Vagina (tissue), 2 donors: Measurements from ENCODE around the gene FOXA2. TPM values are rescaled to one million over a fixed set of nuclear protein-coding genes. Genes with fewer than 3 reads are reported as not detected.
"Not testable (repeated sequence)": the region's sequence is repeated elsewhere in the genome, so short reads cannot be mapped to it uniquely, and the experiment has no call there.

ENCODE experiments used
- DNase-seq, 2 donors: peaks; one replicate each; pipeline ENCODE4 v3.0.0-alpha.2; 2017; ENCODE audit errors: extremely low spot score in 2 of 2
- H3K27ac ChIP-seq: fragments of 200-600 bp; sonication (generic); one replicate; pipeline ENCODE4 v1.5.1; 2019
- H3K27me3 ChIP-seq: fragments of 200-600 bp; sonication (generic); one replicate; pipeline ENCODE4 v1.5.1; 2019
- H3K36me3 ChIP-seq, 2 donors: fragments of 200-600 bp; sonication (generic); one replicate each; pipeline ENCODE4 v1.5.1; 2017 to 2019
- H3K4me1 ChIP-seq: fragments of 200-600 bp; sonication (generic); one replicate; pipeline ENCODE4 v1.5.1; 2019
- H3K4me3 ChIP-seq, 2 donors: fragments of 200-600 bp; sonication (generic); 1 replicate in 1 of 2; 2 replicates in 1 of 2; pipeline ENCODE4 v1.5.1; 2016 to 2019
- H3K9me3 ChIP-seq: fragments of 200-600 bp; sonication (generic); one replicate; pipeline ENCODE4 v1.5.1; 2019
- CTCF ChIP-seq, 3 experiments: fragments of 450-650 bp in 2 of 3; fragments of 200-600 bp in 1 of 3; sonication (generic) in 1 of 3; IDR thresholded peaks; one replicate each; pipeline ENCODE4 v1.5.1; 2017 to 2019; ENCODE audit warnings: antibody characterized with exemption in 3 of 3, mild to moderate bottlenecking in 2 of 3, moderate library complexity in 2 of 3
- POLR2A ChIP-seq, 2 donors: fragments of 450-650 bp; IDR thresholded peaks; one replicate each; pipeline ENCODE4 v1.6.1; 2017; ENCODE audit warnings: antibody characterized with exemption in 2 of 2, mild to moderate bottlenecking in 2 of 2, moderate library complexity in 2 of 2
- POLR2AphosphoS5 ChIP-seq, 2 donors: sonication (generic); formaldehyde crosslinking; IDR thresholded peaks; one replicate each; pipeline ENCODE4 v1.9.0; 2017; ENCODE audit warnings: antibody characterized with exemption in 2 of 2, mild to moderate bottlenecking in 2 of 2, low read depth in 1 of 2; ENCODE audit not compliant: insufficient read depth in 1 of 2
- intact Hi-C: fragments of 100-400 bp; cut with DNase I; formaldehyde crosslinking; loops from one replicate; pipeline ENCODE4 v1.15.1; 2023
- total RNA-seq: library from RNA; depleted of rRNA; stranded (reverse); fragments of >200 nt; gene quantifications from one replicate; pipeline ENCODE4 v1.2.3, GENCODE V29; 2016

Gene FOXA2
- total RNA-seq, 1 donor from 2014 or later, result not detected

GRCh38 chr20:22611636-22612035 lies 27.3 kb upstream of the FOXA2 start:
- intact Hi-C loops, result no loop called here
- no peak for DNase-seq
- TF ChIP-seq POLR2AphosphoS5 (IDR thresholded peaks at IDR 0.05; ENCODE audit: insufficient read depth in 1 of 2, low read depth in 1 of 2) (no peak), POLR2A (IDR thresholded peaks at IDR 0.05) (no peak)
- Histone ChIP-seq H3K27me3 (no peaks in the 10 kb centered on the region), H3K36me3 (no peaks in the 10 kb centered on the region), H3K9me3 (no peaks in the 10 kb centered on the region), H3K4me1 (no peaks in the 10 kb centered on the region), H3K4me3 (no peak overlapping the region), H3K27ac (no peak overlapping the region)

- H3K9me3 ChIP-seq, result no peaks in the 10 kb centered on the region
- intact Hi-C loops, result no loop called here
- TF ChIP-seq POLR2A (IDR thresholded peaks at IDR 0.05), result no peak
- no peak for TF ChIP-seq CTCF (IDR thresholded peaks at IDR 0.05)
- no peak for TF ChIP-seq POLR2AphosphoS5 (IDR thresholded peaks at IDR 0.05; ENCODE audit: insufficient read depth in 1 of 2, low read depth in 1 of 2)
These were observed 23.3 kb upstream of the FOXA2 start for GRCh38 chr20:22607695-22608094.

GRCh38 chr20:22604815-22605214 lies 20.4 kb upstream of the FOXA2 start:
- Histone ChIP-seq H3K4me3 (no peak overlapping the region), H3K4me1 (no peaks in the 10 kb centered on the region), H3K27me3 (no peaks in the 10 kb centered on the region), H3K9me3 (no peaks in the 10 kb centered on the region), H3K36me3 (no peaks in the 10 kb centered on the region), H3K27ac (no peak overlapping the region)
- TF ChIP-seq POLR2AphosphoS5 (IDR thresholded peaks at IDR 0.05; ENCODE audit: insufficient read depth in 1 of 2, low read depth in 1 of 2) (no peak), POLR2A (IDR thresholded peaks at IDR 0.05) (no peak), CTCF (IDR thresholded peaks at IDR 0.05) (no peak)
- intact Hi-C loops, result no loop called here
- DNase-seq, result no peak

More at GRCh38 chr20:22607695-22608094, 23.3 kb upstream of the FOXA2 start:
- no peak overlapping the region for H3K27ac ChIP-seq
- no peak overlapping the region for H3K4me3 ChIP-seq
- H3K4me1 ChIP-seq, result no peaks in the 10 kb centered on the region
- no peaks in the 10 kb centered on the region for H3K27me3 ChIP-seq
- DNase-seq, result no peak
- no peaks in the 10 kb centered on the region for H3K36me3 ChIP-seq

- no peak overlapping the region for H3K4me3 ChIP-seq
- no peaks in the 10 kb centered on the region for H3K36me3 ChIP-seq
- H3K9me3 ChIP-seq, result no peaks in the 10 kb centered on the region
- TF ChIP-seq CTCF (IDR thresholded peaks at IDR 0.05) (no peak), POLR2AphosphoS5 (IDR thresholded peaks at IDR 0.05; ENCODE audit: insufficient read depth in 1 of 2, low read depth in 1 of 2) (no peak), POLR2A (IDR thresholded peaks at IDR 0.05) (no peak)
- no peak overlapping the region for H3K27ac ChIP-seq
- intact Hi-C loops, result no loop called here
- no peak for DNase-seq
- no peaks in the 10 kb centered on the region for H3K4me1 ChIP-seq
- H3K27me3 ChIP-seq, result no peaks in the 10 kb centered on the region
These were observed 17.2 kb upstream of the FOXA2 start for GRCh38 chr20:22601361-22602141.

GRCh38 chr20:22599258-22599657 lies 14.9 kb upstream of the FOXA2 start:
- H3K9me3 ChIP-seq, DNase-seq, H3K36me3 ChIP-seq, H3K27ac ChIP-seq, H3K4me1 ChIP-seq, H3K4me3 ChIP-seq, H3K27me3 ChIP-seq, intact Hi-C loops: not testable (repeated sequence)

GRCh38 chr20:22597303-22597702 lies 12.9 kb upstream of the FOXA2 start:
- no peaks in the 10 kb centered on the region for H3K36me3 ChIP-seq
- TF ChIP-seq POLR2A (IDR thresholded peaks at IDR 0.05) (no peak), POLR2AphosphoS5 (IDR thresholded peaks at IDR 0.05; ENCODE audit: insufficient read depth in 1 of 2, low read depth in 1 of 2) (no peak), CTCF (IDR thresholded peaks at IDR 0.05) (no peak)
- intact Hi-C loops, result no loop called here
- no peak overlapping the region for H3K27ac ChIP-seq
- no peaks in the 10 kb centered on the region for H3K27me3 ChIP-seq
- H3K4me3 ChIP-seq, result no peak overlapping the region
- no peaks in the 10 kb centered on the region for H3K4me1 ChIP-seq
- DNase-seq, result no peak
- no peaks in the 10 kb centered on the region for H3K9me3 ChIP-seq
